ENCODE measurements around the gene PPP1R27.
A peak's percentile ranks its signal among the peaks of the same experiment; 100 is the strongest.

The PPP1R27 gene

DNA sequence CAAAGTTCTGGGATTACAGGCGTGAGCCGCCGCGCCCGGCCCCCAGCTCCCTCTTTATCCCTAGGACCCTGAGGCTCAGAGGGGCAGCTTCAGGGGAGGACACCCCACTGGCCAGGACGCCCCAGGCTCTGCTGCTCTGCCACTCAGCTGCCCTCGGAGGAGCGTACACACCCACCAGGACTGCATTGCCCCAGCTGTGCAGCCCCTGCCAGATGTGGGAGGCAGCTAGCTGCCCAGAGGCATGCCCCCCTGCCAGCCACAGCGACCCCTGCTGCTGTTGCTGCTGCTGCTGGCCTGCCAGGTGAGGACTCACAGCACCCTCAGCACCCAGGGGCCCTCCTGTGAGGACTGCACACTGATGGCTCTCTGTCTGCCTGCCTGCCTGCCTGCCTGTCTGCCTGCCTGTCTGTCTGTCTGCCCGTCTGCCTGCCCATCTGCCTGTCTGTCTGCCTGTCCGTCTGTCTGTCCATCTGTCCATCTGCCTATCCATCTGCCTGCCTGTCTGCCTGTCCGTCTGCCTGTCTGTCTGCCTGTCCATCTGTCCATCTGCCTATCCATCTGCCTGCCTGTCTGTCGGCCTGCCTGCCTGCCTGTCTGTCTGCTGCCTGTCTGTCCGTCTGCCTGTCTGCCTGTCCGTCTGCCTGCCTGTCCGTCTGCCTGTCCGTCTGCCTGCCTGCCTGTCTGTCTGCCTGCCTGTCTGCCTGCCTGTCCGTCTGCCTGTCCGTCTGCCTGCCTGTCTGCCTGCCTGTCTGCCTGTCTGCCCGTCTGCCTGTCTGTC is 25.9 kb downstream of the PPP1R27 start:
- H3K27me3 ChIP-seq = peaks cover 34 to 59% (median 44%) of the 10 kb centered on the region in 11 experiments
- no peaks in the 10 kb centered on the region for H3K9me3 ChIP-seq (replicated peaks in 1 of 11)
- H3K4me2 ChIP-seq = peak overlapping the region in 9 of 11 experiments; percentile 24 to 84 (median 65); a peak in 15 of 22 replicates
- 0 out of 22 replicates have a peak overlapping the region, but pooled peaks of 2 of the 11 experiments have one; percentile 29 to 33 for H3K9ac ChIP-seq
- peaks cover 11 to 73% (median 59%) of the 10 kb centered on the region in 10 experiments; a peak in 19 of 20 replicates for H3K4me1 ChIP-seq
- H3K4me3 ChIP-seq = no peak overlapping the region
- peaks cover 0 to 30% (median 0%) of the 10 kb centered on the region in 11 experiments; a peak in 9 of 22 replicates for H4K20me1 ChIP-seq
- TF ChIP-seq Cebpa-rat (IDR thresholded peaks at IDR 0.05) = no peak
- no peaks in the 10 kb centered on the region for H3K36me3 ChIP-seq
- no peak overlapping the region for H3K27ac ChIP-seq

DNA sequence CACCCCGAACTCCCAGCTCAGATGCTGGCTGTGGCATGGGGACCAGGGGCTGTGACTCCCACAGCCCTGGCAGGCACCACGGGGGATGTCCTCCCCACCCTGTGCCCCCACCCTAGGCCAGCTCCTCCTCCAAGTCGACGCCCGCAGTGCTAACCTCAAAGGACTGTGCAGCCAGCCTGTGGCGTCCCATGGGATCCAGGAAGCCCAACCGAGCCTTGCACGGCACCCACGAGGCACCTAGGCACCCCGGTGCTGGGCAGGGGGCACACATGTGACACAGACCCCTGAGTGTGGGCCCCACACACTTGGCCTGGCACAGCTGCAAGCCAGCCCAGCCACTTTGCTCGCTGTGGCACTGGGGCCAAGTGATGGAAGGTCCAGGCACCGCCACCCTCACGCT is 27.0 kb downstream of the PPP1R27 start:
- Histone ChIP-seq H3K4me3 (no peak overlapping the region), H3K9ac (peak overlapping the region in 2 of 11 experiments; percentile 2 to 12; a peak in 2 of 22 replicates), H3K36me3 (no peaks in the 10 kb centered on the region), H3K4me2 (peak overlapping the region in 9 of 11 experiments; percentile 6 to 84 (median 65); a peak in 18 of 22 replicates), H3K27ac (no peak overlapping the region), H3K27me3 (peaks cover 46 to 71% (median 55%) of the 10 kb centered on the region in 11 experiments), H3K9me3 (replicated peaks in 1 of 11) (no peaks in the 10 kb centered on the region), H4K20me1 (peaks cover 0 to 38% (median 0%) of the 10 kb centered on the region in 11 experiments; a peak in 9 of 22 replicates), H3K4me1 (peaks cover 17 to 68% (median 55%) of the 10 kb centered on the region in 10 experiments; a peak in 19 of 20 replicates)
- TF ChIP-seq Cebpa-rat (IDR thresholded peaks at IDR 0.05) = no peak

DNA sequence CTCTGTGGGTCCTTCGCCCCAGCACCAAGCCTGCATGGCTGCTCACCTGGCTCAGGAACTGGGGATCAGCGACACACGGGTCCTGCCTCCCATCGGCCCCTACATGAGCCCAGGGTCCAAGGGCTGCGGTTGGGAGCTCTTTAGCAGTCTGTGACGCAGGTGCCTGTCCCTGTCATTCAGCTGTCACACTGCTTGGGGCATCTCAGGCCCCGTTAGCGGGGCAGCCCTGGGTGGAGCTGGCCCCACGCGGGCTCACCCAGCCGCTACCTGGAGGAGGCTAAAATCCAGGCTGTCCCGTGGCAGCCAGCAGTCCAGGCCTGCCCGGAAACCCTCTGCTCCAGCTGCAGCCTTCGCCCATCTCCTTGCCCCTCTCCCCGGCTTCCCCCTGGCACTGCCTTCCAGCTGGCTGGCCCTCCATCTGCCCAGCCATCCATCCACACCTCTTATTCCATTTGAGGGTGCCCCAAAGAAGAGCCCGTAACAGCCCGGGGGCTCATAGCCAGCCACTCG is 27.6 kb downstream of the PPP1R27 start:
- no peak for TF ChIP-seq Cebpa-rat (IDR thresholded peaks at IDR 0.05)
- Histone ChIP-seq H3K4me2 (peak overlapping the region in 9 of 11 experiments; percentile 6 to 84 (median 65); a peak in 16 of 22 replicates), H3K27ac (no peak overlapping the region), H3K9me3 (replicated peaks in 1 of 11) (no peaks in the 10 kb centered on the region), H3K4me1 (peaks cover 13 to 64% (median 52%) of the 10 kb centered on the region in 10 experiments; a peak in 19 of 20 replicates), H3K9ac (peak overlapping the region in 1 of 11 experiments; percentile 12; a peak in 2 of 22 replicates), H3K27me3 (peaks cover 51 to 76% (median 61%) of the 10 kb centered on the region in 11 experiments), H4K20me1 (peaks cover 0 to 42% (median 0%) of the 10 kb centered on the region in 11 experiments; a peak in 10 of 22 replicates), H3K4me3 (no peak overlapping the region), H3K36me3 (no peaks in the 10 kb centered on the region)

DNA sequence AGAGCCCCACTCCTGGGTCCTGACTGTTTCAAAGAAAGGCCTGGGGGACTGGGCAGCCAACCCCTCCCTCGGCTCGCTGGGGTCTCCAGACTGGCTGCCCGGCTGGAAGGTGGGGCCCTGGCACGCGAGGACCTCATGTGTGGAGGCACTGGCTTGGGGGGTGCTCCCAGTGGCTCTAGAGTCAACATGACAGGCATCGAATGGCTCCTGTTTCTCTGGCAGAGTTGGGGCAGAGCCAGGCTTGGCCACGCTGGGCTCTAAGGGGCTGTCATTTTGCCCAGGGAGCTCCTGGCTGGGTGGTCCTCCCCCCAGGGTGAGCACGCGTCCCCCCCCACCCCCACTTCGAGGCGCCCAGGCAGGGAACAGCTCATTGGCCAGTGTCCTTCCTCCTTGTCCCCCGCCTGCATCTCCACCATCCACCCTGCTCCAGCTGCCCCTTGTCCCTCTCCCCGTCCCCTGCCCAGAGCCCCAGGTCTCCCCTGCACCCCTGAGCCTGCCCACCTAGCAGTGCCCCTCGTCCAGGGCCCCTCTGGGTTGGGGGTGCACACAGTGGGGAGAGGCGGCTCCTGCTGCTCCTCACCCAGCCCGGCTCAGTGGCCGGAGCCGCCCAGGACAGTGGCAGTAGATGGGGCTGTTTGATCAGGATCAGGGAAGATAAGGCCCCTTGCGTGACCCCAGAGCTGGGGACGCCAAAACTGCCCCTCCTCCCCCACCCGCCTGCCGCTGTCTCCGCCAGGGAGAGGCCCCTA is 28.2 kb downstream of the PPP1R27 start:
- Histone ChIP-seq H3K9ac (0 out of 22 replicates have a peak overlapping the region, but pooled peaks of 1 of the 11 experiments have one; percentile 12), H3K4me1 (peaks cover 9 to 58% (median 46%) of the 10 kb centered on the region in 10 experiments; a peak in 18 of 20 replicates), H3K27me3 (peaks cover 58 to 83% (median 67%) of the 10 kb centered on the region in 11 experiments), H3K36me3 (no peaks in the 10 kb centered on the region), H4K20me1 (peaks cover 0 to 40% (median 0%) of the 10 kb centered on the region in 11 experiments; a peak in 10 of 22 replicates), H3K4me3 (no peak overlapping the region), H3K27ac (no peak overlapping the region), H3K4me2 (peak overlapping the region in 9 of 11 experiments; percentile 6 to 84 (median 65); a peak in 13 of 22 replicates), H3K9me3 (replicated peaks in 1 of 11) (peaks cover 0 to under 1% (median 0%) of the 10 kb centered on the region in 11 experiments; a peak in 1 of 22 replicates)
- TF ChIP-seq Cebpa-rat (IDR thresholded peaks at IDR 0.05) = no peak

DNA sequence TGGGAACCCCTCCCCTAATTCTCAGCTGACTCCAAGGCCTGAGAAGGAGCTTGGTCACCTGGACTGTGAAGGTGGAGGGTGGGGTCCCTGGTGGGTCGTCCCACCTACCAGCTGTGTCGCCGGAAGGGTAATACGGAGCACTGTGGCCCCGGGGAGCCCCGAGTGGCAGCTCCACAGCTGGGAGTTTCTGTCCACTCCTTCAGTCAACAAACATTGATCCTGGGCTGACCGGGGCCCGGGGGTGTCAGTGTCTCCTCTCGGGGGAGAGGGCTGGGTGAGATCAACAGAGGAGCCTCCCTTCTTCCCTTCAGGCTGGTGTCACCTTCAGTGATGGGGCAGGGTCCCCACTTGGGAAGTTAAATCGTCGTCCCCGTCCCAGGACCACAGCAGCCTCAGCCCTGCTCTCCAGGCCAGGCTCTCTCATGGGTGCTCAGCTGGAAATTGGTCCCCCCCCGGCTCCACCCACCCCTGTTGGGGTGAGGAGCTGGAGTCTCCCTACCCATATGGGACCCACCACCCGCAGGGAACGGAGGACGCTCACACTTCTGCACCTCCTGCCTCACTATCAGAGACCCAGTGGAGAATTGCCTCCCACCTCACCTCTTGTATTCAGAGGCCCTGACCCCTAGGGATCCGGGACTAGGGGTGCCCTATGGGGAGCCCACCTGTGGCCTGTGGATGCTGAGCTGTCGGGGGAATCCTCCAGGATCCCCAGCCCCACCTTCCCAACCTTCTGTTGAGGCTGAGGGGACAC is 29.0 kb downstream of the PPP1R27 start:
- peaks cover 65 to 90% (median 74%) of the 10 kb centered on the region in 11 experiments for H3K27me3 ChIP-seq

DNA sequence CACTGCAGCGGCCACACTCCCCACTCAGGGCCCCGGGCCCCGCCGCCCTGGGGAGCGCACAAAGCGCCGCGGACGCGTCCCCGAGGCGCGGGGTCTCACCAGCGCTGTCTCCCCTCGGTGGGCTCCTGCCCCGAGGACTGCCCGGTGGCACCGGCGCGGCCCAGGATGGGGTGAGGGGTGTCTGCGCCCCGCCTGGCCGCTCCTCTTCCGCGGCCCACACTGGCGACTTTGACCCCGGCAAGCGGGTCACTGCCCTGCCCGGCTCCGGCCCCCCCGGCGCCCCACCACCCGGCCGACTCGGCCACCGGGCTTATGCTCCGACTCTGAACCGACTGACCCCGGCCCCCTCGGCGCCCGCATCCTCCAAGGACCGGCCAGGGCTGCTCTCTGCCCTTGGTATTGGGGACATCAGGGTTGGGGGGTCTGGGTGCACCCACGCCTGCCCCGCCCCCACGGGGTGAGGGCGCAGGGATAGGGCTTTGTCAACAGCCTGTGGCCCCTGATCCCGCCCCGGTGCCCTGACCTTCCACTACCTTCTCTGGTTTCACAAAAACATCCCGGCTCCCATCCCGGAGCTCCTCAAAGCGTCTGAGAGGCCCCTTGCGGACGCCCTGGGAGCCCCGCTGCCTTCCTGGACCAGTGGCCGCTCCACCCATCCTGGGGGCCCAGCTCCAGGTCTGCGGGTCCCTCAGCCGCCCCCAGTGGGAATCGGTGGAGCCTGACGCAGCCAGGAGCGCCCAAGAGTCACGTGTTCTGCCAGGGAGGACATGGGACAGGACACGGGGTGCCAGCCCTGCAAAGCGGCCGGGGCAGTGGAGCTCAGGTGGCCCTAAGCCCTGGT is 30.1 kb downstream of the PPP1R27 start:
- no peak overlapping the region for H3K4me2 ChIP-seq
- H3K9me3 ChIP-seq (replicated peaks in 1 of 11) = peaks cover 4 to 18% (median 10%) of the 10 kb centered on the region in 11 experiments; a peak in 21 of 22 replicates
- no peak overlapping the region for H3K9ac ChIP-seq
- peaks cover 76 to 95% (median 85%) of the 10 kb centered on the region in 11 experiments for H3K27me3 ChIP-seq
- peaks cover 9 to 42% (median 38%) of the 10 kb centered on the region in 10 experiments; a peak in 18 of 20 replicates for H3K4me1 ChIP-seq
- TF ChIP-seq Cebpa-rat (IDR thresholded peaks at IDR 0.05) = no peak
- no peaks in the 10 kb centered on the region for H3K36me3 ChIP-seq
- H3K4me3 ChIP-seq = no peak overlapping the region
- no peak overlapping the region for H3K27ac ChIP-seq
- H4K20me1 ChIP-seq = peaks cover 0 to 35% (median 0%) of the 10 kb centered on the region in 11 experiments; a peak in 10 of 22 replicates

More for the DNA sequence above, 29.0 kb downstream of the PPP1R27 start:
- Histone ChIP-seq H3K36me3 (no peaks in the 10 kb centered on the region), H3K4me3 (no peak overlapping the region), H3K4me2 (peak overlapping the region in 2 of 11 experiments; percentile 77 to 82; a peak in 2 of 22 replicates), H3K9me3 (replicated peaks in 1 of 11) (peaks cover 0 to 8% (median 5%) of the 10 kb centered on the region in 11 experiments; a peak in 8 of 22 replicates), H3K27ac (no peak overlapping the region), H3K4me1 (peaks cover 9 to 50% (median 39%) of the 10 kb centered on the region in 10 experiments; a peak in 18 of 20 replicates), H4K20me1 (peaks cover 0 to 35% (median 0%) of the 10 kb centered on the region in 11 experiments; a peak in 10 of 22 replicates), H3K9ac (no peak overlapping the region)
- no peak for TF ChIP-seq Cebpa-rat (IDR thresholded peaks at IDR 0.05)
